Activated naive CD8-positive, alpha-beta T cell (primary cell): ENCODE data around the gene PDE4D.
A peak's percentile ranks its signal among the peaks of the same experiment; 100 is the strongest.

Source experiments
- H3K27ac Mint-ChIP-seq: one replicate; pipeline ENCODE4 v1.8.0; 2021; ENCODE audit warnings: mixed read lengths
- H3K27me3 Mint-ChIP-seq: one replicate; pipeline ENCODE4 v1.8.0; 2021; ENCODE audit warnings: mixed read lengths
- H3K36me3 Mint-ChIP-seq: one replicate; pipeline ENCODE4 v1.8.0; 2021; ENCODE audit warnings: mixed read lengths
- H3K4me1 Mint-ChIP-seq: one replicate; pipeline ENCODE4 v1.8.0; 2021; ENCODE audit warnings: low read depth, mixed read lengths
- H3K4me3 Mint-ChIP-seq: one replicate; pipeline ENCODE4 v1.8.0; 2021; ENCODE audit warnings: mild to moderate bottlenecking, mixed read lengths
- H3K9me3 Mint-ChIP-seq: one replicate; pipeline ENCODE4 v1.8.0; 2021; ENCODE audit warnings: low read depth, mixed read lengths

The PDE4D gene

GRCh38 chr5:59174248-59174844 lies 719.2 kb downstream of the PDE4D start:
- H3K4me3 Mint-ChIP-seq = no peak overlapping the region
- no peaks in the 10 kb centered on the region for H3K36me3 Mint-ChIP-seq
- no peaks in the 10 kb centered on the region for H3K27me3 Mint-ChIP-seq
- no peak overlapping the region for H3K27ac Mint-ChIP-seq
- H3K4me1 Mint-ChIP-seq = no peaks in the 10 kb centered on the region
- no peaks in the 10 kb centered on the region for H3K9me3 Mint-ChIP-seq

GRCh38 chr5:59173578-59173977 lies 719.9 kb downstream of the PDE4D start:
- Mint-ChIP-seq H3K4me1 (no peaks in the 10 kb centered on the region), H3K27ac (no peak overlapping the region), H3K4me3 (no peak overlapping the region), H3K9me3 (no peaks in the 10 kb centered on the region), H3K36me3 (no peaks in the 10 kb centered on the region), H3K27me3 (no peaks in the 10 kb centered on the region)

- Mint-ChIP-seq H3K36me3 (no peaks in the 10 kb centered on the region), H3K27me3 (no peaks in the 10 kb centered on the region), H3K9me3 (no peaks in the 10 kb centered on the region), H3K27ac (no peak overlapping the region), H3K4me1 (no peaks in the 10 kb centered on the region), H3K4me3 (no peak overlapping the region)
Observed at GRCh38 chr5:59171131-59171530, 722.4 kb downstream of the PDE4D start.

- H3K36me3 Mint-ChIP-seq = no peaks in the 10 kb centered on the region
- H3K27ac Mint-ChIP-seq = no peak overlapping the region
- no peaks in the 10 kb centered on the region for H3K27me3 Mint-ChIP-seq
- no peaks in the 10 kb centered on the region for H3K9me3 Mint-ChIP-seq
- H3K4me3 Mint-ChIP-seq = no peak overlapping the region
- no peaks in the 10 kb centered on the region for H3K4me1 Mint-ChIP-seq
Observed at GRCh38 chr5:59169768-59170150, 723.8 kb downstream of the PDE4D start.

- no peaks in the 10 kb centered on the region for H3K4me1 Mint-ChIP-seq
- no peaks in the 10 kb centered on the region for H3K27me3 Mint-ChIP-seq
- no peak overlapping the region for H3K27ac Mint-ChIP-seq
- no peaks in the 10 kb centered on the region for H3K9me3 Mint-ChIP-seq
- no peaks in the 10 kb centered on the region for H3K36me3 Mint-ChIP-seq
- H3K4me3 Mint-ChIP-seq = no peak overlapping the region
Observed at GRCh38 chr5:59169081-59169767, 724.3 kb downstream of the PDE4D start.

- Mint-ChIP-seq H3K4me1 (no peaks in the 10 kb centered on the region), H3K4me3 (no peak overlapping the region), H3K36me3 (no peaks in the 10 kb centered on the region), H3K27me3 (no peaks in the 10 kb centered on the region), H3K9me3 (no peaks in the 10 kb centered on the region), H3K27ac (no peak overlapping the region)
Observed at GRCh38 chr5:59168067-59168466, 725.5 kb downstream of the PDE4D start.

GRCh38 chr5:59164041-59164830 lies 729.3 kb downstream of the PDE4D start:
- no peaks in the 10 kb centered on the region for H3K9me3 Mint-ChIP-seq
- no peaks in the 10 kb centered on the region for H3K36me3 Mint-ChIP-seq
- no peaks in the 10 kb centered on the region for H3K27me3 Mint-ChIP-seq
- H3K4me1 Mint-ChIP-seq = peaks cover 14% of the 10 kb centered on the region
- no peak overlapping the region for H3K4me3 Mint-ChIP-seq
- H3K27ac Mint-ChIP-seq = no peak overlapping the region

GRCh38 chr5:59161221-59162105 lies 732.1 kb downstream of the PDE4D start:
- Mint-ChIP-seq H3K36me3 (no peaks in the 10 kb centered on the region), H3K4me1 (peaks cover 14% of the 10 kb centered on the region), H3K4me3 (no peak overlapping the region), H3K27ac (peak overlapping the region; percentile 4), H3K9me3 (no peaks in the 10 kb centered on the region), H3K27me3 (no peaks in the 10 kb centered on the region)

- Mint-ChIP-seq H3K36me3 (no peaks in the 10 kb centered on the region), H3K27me3 (no peaks in the 10 kb centered on the region), H3K9me3 (no peaks in the 10 kb centered on the region), H3K4me3 (no peak overlapping the region), H3K4me1 (peaks cover 14% of the 10 kb centered on the region), H3K27ac (no peak overlapping the region)
Observed at GRCh38 chr5:59158637-59159391, 734.7 kb downstream of the PDE4D start.

GRCh38 chr5:59158165-59158564 lies 735.4 kb downstream of the PDE4D start:
- Mint-ChIP-seq H3K36me3 (no peaks in the 10 kb centered on the region), H3K27ac (no peak overlapping the region), H3K9me3 (no peaks in the 10 kb centered on the region), H3K4me1 (peaks cover 14% of the 10 kb centered on the region), H3K27me3 (no peaks in the 10 kb centered on the region), H3K4me3 (no peak overlapping the region)

- H3K4me1 Mint-ChIP-seq = peaks cover 15% of the 10 kb centered on the region
- no peaks in the 10 kb centered on the region for H3K9me3 Mint-ChIP-seq
- no peak overlapping the region for H3K4me3 Mint-ChIP-seq
- H3K36me3 Mint-ChIP-seq = no peaks in the 10 kb centered on the region
- no peaks in the 10 kb centered on the region for H3K27me3 Mint-ChIP-seq
- H3K27ac Mint-ChIP-seq = no peak overlapping the region
Observed at GRCh38 chr5:59157068-59157467, 736.5 kb downstream of the PDE4D start.

- no peaks in the 10 kb centered on the region for H3K9me3 Mint-ChIP-seq
Observed at GRCh38 chr5:59152701-59153245, 740.8 kb downstream of the PDE4D start.

GRCh38 chr5:59151162-59151889 lies 742.2 kb downstream of the PDE4D start:
- Mint-ChIP-seq H3K4me1 (peaks cover 15% of the 10 kb centered on the region), H3K27ac (no peak overlapping the region), H3K4me3 (no peak overlapping the region), H3K9me3 (no peaks in the 10 kb centered on the region), H3K27me3 (no peaks in the 10 kb centered on the region), H3K36me3 (no peaks in the 10 kb centered on the region)

More at GRCh38 chr5:59152701-59153245, 740.8 kb downstream of the PDE4D start:
- Mint-ChIP-seq H3K4me3 (peak overlapping the region; percentile 2), H3K27ac (peak overlapping the region; percentile 54), H3K27me3 (no peaks in the 10 kb centered on the region), H3K4me1 (peaks cover 13% of the 10 kb centered on the region), H3K36me3 (no peaks in the 10 kb centered on the region)
